Ovary (tissue), 3 donors: ENCODE results near the gene PUS10.

Source experiments
- POLR2A ChIP-seq: fragments of 450-650 bp; IDR thresholded peaks from one replicate; pipeline ENCODE4 v1.6.1; 2017; ENCODE audit warnings: antibody characterized with exemption, mild to moderate bottlenecking, moderate library complexity
- TF ChIP-seq, protein P1 (sequence below), 3 donors: fragments of 450-650 bp in 2 of 3; fragments of 200-600 bp in 1 of 3; IDR thresholded peaks; one replicate each; pipeline versions ENCODE4 v1.5.1 to v1.8.0; 2016 to 2022; ENCODE audit warnings: antibody characterized with exemption in 3 of 3, mild to moderate bottlenecking in 1 of 3
- donor health status: DM: no; HTN: no; CAD: no.

DNA sequence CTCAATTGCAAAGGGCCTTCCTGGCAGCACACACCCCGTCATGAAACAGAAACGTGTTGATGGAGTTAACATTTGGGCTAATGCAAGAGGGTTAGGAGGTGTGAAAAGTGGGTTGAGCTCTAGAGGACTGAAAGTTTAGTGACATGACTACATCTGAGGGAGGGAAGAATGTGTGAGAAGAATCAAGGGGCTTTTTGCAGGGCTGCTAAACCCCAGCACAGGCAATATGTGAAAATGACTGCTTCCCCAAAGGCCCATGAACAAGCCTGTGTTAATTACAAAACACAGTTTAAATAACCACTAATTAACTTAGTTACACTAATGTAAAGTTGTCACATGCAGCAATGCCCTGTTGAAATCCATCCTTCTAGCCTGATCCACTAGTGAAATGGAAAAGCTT lies 63.9 kb downstream of the PUS10 start:
- TF ChIP-seq, protein P1, sequence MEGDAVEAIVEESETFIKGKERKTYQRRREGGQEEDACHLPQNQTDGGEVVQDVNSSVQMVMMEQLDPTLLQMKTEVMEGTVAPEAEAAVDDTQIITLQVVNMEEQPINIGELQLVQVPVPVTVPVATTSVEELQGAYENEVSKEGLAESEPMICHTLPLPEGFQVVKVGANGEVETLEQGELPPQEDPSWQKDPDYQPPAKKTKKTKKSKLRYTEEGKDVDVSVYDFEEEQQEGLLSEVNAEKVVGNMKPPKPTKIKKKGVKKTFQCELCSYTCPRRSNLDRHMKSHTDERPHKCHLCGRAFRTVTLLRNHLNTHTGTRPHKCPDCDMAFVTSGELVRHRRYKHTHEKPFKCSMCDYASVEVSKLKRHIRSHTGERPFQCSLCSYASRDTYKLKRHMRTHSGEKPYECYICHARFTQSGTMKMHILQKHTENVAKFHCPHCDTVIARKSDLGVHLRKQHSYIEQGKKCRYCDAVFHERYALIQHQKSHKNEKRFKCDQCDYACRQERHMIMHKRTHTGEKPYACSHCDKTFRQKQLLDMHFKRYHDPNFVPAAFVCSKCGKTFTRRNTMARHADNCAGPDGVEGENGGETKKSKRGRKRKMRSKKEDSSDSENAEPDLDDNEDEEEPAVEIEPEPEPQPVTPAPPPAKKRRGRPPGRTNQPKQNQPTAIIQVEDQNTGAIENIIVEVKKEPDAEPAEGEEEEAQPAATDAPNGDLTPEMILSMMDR (IDR thresholded peaks at IDR 0.05) = no peak
- no peak for TF ChIP-seq POLR2A
